Activated CD4-positive, alpha-beta T cell treated with anti-CD3 and anti-CD28 coated beads, Interleukin-2, amount 50 U/mL, for 24 hours (primary cell): ENCODE results near the gene TMEM176B.
"Not testable (repeated sequence)": the region's sequence is repeated elsewhere in the genome, so short reads cannot be mapped to it uniquely, and the experiment has no call there.

Experiments
- DNase-seq, 2 donors: peaks; one replicate each; pipeline ENCODE4 v3.0.0-alpha.2; 2020; ENCODE audit warnings: low read depth in 1 of 2, low spot score in 1 of 2

Gene TMEM176B

DNA sequence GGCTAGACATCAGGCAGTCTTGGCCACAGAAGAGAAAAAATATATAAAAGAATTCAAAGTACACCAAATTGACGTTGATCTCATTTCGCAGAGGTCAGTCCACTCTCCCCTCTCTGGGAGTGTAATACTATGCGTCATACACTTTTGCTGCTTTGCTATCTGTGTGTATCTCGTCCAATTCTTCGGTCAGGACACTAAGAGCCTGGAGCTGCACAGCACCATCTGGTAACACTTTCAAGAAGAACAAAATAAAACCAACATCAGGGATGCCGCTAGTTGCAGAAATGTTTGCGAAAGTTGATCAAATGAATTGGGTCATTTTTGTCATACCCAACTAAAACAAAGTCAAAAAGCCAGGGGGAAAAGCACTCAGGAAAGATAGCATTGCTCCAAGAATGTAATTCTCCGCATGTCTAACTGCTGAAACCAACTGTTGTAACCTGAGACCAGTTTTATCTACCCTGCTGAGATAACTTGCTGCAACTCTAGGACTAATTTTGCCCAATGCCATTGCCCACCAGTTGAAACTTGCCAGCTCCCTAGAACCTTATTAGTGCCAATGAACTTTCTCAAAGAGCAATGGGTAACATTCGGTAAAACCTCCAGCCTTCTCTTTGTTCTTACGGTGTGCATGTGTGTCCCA lies 23.4 kb upstream of the TMEM176B start:
- no peak for DNase-seq

DNA sequence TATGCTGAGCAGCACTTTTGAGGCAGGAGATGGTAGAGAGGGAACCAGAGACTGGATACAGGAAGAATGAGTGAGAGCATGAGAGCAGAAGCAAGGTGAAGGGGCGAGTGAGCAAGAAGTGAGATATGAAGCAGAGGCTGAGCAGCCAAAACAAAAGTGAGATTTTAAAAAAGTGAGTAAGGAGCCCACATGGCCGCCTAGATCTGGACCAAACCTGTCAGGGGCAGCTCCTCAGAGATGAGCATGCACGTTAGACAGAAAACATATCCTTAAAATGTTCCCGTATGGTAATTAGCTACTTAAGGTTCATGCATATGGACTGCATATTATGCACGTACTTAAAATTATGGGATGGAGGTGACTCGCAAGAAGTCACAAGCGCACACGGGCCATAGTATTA lies 22.9 kb upstream of the TMEM176B start:
- no peak for DNase-seq

DNA sequence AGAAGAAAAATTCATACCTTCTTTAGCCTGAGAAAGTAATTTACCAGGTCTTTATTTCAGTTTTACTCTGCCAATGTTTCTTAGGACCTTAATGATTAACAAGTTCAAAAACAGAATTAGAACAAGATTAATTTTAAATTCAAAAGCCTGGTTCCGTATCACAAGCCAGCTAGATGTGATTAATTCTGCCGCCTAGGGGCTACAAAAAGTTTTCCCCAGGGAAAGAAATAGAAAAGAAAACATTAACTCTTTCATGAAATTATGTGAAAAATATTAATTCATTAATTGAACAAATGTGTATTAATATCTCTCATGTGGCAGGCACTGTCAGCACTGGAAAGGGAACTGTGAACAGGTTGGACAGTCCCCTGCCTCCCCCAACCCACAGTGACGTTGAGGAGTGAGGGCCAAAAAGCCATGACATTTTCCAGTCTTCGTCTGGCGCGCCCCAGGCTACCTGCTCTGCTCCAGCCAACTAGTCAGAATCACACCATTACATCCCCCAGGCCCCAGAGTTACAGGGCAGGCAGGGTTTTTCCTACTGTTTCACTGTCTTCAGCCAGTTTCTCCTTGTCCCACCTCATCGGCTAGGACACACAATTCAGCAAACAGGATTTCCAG lies 20.5 kb upstream of the TMEM176B start:
- no peak for DNase-seq

DNA sequence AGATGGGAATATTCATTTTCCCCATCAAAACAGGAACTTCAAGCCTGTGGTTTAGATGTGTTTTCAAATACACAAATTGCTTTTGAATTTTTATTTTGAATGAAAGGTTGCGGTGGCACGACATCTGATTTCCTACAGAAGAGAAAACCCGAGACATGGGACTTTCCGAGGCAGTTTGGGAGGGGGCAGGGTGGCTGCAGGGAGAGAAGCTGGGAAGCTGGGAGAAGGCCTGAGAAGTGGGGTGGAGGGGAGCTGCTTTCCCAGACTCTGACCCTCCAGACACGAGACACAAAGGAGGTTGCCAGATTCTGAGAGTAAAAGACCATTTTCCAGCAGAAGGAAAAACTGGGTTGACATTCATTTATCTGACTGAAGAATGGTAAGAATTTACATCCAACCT lies 20.0 kb upstream of the TMEM176B start:
- DNase-seq, result no peak

DNA sequence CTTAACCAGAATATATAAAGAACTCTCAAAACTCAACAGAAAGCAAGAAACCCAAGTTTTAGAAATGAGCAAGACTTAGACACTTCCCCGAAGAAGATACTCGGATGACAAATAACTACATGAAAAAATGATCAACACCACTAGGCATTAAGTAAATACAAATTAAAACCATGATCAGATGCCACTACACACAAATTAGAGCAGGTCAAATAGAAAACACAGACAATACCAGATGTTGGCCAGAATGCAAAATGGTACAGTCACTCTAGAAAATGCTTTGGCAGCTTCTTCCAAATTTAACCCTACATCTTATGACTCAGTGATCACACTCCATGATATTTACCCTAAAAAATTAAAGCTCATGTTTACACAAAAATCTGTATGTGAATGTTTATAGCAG lies 18.8 kb upstream of the TMEM176B start:
- DNase-seq, result no peak

DNA sequence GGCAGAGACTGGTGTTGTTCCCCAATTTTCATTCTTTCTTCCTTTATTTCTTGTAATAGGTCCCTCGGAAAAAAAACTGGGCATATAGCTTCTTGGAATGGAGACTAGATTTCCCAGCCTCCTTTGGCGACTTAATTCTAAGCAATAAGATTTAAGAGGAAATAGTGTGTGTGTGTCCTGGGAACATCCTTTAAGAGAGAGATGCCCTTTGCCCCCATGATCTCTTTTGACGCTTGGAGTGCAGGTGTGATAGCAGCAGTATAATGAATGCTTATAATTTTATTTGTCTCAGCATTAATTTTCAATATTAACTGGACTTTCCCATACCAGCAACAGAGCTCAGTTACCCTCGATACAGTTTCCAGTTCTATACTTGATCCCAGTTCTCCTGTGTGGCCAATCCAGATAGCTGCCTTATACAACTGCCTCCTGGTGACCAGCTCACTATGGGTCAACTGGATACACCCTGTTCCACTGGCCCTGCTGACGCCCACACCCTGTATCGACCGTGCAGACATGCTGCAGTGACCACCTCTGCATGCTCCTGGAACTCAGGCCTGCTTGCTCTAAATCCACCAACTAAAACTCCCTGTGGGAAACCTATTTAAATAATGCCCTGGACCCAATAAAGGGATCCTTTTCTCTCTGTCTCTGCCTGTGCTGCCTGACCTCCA lies 14.3 kb upstream of the TMEM176B start:
- no peak for DNase-seq

DNA sequence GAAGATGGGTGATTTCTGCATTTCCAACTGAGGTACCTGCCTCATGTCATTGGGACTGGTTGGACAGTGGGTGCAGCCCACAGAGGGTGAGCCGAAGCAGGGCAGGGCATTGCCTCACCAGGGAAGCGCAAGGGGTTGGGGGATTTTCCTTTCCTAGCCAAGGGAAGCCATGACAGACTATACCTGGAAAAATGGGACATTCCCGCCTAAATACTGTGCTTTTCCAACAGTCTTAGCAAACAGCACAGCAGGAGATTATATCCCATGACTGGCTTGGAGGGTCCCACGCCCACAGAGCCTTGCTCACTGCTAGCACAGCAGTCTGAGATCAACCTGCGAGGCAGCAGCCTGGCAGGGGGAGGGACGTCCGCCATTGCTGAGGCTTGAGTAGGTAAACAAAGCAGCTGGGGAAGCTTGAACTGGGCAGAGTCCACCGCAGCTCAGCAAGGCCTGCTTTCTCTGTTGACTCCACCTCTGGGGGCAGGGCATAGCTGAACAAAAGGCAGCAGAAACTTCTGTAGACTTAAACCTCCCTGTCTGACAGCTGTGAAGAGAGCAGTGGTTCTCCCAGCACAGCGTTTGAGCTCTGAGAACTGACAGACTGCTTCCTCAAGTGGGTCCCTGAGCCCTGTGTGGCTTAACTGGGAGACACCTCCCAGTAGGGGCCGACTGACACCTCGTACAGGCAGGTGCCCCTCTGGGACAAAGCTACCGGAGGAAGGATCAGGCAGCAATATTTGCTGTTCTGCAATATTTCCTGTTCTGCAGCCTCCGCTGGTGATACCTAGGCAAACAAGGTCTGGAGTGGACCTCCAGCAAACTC lies 7.7 kb upstream of the TMEM176B start:
- not testable (repeated sequence) for DNase-seq

DNA sequence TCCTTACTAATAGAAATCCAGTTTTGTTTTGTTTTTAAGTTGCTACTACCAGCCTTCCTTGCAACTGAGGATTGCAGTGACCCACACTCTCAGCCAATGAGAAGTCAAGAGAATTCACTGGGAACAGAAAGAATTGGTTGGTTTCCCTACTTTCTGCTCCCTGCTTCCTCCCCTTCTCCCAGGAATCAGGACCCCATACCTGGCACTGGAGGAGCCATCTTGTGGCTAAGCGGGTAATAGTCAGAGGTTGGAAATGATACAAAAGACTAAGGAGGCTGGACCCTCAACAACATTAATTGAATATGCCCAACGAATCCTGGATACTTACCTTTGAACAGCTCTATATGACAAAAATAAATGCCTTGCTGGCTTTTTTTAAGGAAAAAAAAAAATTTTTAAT lies 6.7 kb upstream of the TMEM176B start:
- no peak for DNase-seq

DNA sequence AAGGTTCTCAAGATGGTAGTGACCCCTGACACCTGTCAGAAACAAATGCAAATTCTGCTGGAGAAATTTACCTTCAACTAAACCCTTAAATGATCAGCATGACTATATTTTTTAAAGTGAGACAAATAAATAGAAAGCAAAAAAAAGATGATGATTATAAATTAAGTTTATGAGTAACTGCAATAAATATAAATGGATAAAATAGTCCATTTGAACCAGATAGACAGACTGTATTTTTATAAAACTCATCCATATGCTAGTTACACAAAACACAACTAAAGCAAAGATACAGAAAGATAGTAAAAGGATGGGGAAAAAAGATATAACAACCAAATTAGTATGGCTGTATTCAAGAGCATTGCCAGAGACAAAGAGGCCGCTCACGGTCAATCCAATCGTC lies 6.3 kb upstream of the TMEM176B start:
- DNase-seq, result no peak

DNA sequence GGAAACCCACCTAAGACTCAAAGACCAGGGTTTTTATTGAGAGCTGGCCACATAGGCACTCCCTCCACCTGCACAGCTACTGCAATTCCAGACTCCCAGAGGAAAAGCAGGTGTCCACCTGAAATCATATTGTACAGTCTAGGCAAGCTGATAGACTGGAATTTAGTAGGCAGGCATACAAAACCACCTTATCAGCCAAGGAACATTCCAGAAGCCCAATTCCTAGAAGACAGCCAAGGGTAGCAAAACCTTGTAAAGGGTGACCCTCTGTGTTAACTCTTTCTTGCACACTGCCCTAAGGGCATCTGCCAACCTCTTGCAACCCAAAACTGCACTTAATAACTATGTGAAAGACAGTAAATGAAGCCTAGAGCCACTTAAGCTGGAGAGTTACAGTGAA lies 5.7 kb upstream of the TMEM176B start:
- DNase-seq, result no peak

DNA sequence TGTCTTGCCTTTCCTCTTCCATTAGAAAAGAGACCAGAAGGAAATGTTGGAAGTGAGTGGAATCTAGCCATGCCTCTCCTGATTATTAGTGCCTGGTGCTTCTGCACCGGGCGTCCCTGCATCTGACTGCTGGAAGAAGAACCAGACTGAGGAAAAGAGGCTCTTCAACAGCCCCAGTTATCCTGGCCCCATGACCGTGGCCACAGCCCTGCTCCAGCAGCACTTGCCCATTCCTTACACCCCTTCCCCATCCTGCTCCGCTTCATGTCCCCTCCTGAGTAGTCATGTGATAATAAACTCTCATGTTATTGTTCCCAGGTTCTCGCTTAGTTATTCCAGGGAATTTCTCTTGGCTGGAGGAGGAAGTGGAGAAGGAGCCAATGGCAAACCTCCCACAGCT lies 4.6 kb upstream of the TMEM176B start:
- DNase-seq, result no peak

DNA sequence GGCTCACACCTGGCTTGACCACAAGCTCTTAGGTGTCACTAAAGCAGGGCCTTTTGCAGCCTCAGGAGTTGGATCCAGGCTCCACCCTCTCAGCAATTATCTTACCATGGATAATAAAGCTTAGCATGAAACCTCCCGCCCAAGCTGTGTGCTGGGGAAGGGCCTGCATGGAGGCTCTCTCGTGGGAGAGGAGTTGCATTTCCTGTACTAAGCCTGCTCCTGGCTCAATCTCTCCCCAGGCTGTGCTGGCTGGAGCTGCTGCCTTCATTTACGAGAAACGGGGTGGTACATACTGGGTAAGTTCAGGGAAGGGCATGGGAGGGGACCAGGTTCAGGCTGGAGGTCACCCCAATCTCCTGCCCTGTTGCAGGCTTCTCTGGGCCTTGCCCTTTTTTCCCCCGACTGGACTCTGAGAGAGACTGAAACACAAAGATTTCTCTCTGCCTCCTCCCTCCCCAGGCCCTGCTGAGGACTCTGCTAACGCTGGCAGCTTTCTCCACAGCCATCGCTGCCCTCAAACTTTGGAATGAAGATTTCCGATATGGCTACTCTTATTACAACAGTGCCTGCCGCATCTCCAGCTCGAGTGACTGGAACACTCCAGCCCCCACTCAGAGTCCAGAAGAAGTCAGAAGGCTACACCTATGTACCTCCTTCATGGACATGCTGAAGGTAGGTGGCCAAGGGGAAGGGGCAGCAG lies 3.1 kb upstream of the TMEM176B start:
- no peak for DNase-seq

DNA sequence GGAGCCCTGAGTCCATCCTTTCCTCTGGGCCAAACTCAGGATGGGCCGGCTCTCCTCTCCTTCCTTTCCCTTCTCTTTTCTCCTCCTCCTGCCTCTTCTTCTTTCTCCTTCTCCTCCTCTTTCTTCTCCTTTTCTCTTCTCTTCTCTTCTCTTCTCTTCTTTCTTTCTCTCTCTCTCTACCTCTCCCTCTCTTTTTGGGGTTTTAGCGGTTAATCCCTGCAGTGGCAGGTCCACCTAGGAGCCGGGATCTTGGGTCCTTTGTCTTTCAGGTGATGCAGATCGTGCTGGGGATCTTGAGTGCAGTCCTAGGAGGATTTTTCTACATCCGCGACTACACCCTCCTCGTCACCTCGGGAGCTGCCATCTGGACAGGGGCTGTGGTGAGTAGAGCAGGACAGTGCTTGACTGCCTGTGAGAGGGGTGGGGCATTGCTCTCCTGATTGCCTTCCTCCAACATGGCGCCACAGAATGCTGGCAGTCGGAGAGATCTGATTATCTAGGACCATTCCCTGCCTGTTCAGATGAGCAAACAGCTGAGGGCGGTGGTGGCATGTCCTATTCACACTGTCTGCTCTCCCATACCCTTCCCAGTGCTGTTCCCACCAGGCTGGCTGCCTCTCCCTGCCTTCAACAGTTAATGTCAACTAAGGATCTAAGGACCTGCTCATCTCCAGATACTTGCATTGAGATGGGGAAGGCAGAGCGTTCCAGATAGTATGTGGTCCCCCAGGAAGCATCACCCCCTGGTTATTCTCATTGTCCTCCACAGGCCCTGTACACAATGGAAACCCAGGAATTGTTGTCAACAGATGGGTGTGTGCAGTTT lies 2.0 kb upstream of the TMEM176B start:
- no peak for DNase-seq

DNA sequence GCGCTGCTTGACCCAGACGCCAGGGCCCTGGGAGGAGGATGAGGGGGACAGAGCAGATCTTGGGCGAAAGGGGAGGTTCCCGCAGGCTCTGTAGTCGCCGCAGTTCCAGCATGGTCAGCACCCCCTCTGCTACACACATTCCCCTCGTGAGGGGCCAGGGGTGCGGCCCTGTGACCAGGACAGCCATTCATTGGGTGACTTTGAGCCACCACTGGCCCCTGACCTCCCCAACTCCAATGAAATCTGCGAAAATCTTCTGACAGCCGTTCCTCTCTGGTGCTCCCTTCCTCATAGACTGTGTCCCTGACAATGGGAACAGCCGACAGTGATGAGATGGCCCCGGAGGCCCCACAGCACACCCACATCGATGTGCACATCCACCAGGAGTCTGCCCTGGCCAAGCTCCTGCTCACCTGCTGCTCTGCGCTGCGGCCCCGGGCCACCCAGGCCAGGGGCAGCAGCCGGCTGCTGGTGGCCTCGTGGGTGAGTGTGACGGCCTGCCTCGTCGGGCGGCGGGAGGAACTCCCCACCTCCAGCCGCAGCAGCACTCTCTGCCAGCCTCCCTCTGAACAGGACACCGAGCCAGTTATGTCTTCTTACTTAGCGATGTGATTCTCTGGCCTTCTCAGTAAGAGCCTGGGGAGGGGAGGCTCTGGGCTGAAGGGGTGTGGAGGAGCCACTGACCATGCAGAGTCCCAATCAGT lies 1.2 kb upstream of the TMEM176B start:
- no peak for DNase-seq

DNA sequence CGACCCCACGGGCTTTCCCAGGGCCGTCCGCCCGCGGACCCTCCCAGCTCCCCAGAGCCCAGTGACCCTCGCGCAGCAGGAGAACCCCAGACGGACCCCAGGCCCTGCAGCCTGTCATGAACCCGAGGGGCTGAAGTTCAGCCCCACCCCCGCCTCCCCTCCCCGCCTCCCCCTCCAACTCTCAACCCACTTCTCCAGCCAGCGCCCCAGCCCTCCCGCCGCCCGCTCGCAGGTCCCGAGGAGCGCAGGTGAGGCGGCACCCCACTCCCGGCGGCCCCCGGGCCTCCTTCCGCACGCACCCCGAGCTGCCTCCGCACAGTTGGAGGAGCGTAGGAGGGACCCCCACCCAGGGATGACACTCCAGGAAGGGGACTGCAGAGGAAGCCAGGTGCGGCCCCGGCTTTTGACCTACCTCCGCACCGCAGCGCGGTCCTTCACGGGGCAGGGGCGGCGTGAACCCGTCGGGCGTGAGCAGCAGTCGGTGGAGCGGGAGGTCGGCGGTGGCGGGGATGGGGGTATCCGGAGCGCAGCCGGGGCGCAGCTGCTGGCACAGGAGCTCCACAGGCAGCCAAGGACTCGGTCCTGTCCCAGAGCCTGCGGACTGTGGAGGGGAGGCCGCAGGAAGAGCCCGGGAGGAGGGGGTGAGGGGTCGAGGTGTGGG lies 547 bp upstream of the TMEM176B start, which contains the start of gene TMEM176A:
TMEM176A (plus strand) TSS at position 189 of the 661 bp plus-strand sequence. CDS start 782 bp downstream, outside the sequence.
- DNase-seq, result no peak

DNA sequence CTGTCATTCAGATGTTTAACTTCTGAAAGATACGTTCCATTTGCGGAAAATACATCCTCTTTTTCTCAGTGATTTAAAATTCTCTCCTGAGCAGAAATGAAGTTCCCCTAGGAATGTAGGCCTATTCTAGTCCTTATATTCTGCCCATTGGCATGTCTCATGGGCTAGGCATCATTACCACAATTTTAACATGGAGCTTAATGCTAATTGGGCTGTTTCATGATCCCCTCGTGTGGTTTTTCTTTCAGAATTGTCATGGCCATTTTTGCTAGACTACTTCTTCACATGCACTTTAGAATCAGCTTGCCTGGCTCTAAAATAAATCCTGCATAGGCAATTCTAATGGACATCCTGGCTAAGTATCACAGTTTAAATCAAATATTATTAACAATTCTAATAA lies 1.0 kb downstream of the TMEM176B start:
- no peak for DNase-seq

DNA sequence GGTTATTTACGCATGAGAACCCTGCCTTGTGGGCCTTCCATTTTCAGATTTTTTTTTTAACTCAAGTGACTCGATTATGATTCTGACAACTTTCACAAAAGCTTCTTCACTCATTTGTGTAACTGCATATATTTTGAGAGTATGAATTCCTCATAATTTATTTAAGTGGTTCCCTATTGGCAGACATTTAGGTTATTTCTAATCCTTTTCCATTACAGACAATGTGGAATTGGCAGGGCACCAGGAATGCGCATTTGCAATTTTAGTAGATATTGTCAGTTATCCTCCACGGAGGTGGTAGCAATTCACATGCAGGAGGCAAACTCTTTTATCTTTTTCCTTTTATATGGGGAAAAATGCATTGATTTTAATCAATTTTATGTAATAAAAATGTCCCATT lies 2.5 kb downstream of the TMEM176B start:
- DNase-seq, result no peak

DNA sequence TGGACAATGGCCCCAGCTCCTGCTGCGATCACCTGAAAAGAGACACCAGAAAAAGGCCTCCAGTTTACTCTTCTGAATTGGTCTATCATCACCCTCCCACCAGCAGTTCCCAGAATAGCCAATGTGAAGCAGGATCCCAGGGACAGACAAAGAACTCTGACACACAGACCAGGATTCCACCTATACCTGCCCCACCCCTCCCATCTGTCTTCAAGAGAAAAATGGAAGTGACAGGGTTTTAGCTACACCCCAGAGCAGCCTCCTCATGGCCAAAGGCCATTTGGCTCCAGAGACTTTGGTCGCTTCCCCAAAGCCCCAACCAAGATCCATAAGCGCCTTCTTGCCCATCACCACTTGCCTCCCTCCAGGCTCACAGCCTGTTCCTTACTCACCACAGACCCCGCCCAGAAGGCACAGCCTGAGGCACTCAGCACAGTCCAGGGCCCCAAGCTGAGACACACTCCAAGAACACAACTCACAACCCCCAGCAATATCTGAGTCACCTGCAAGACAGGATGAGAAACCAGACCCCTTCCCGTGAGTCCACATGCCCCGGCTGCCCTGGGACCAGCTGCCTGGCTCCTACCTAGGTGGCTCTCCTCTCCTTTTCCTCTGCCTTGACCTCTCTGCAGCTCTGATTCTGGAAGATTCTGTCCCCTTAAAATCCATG lies 6.5 kb downstream of the TMEM176B start:
- no peak for DNase-seq
